Ovary (tissue), 9 donors: ENCODE measurements around the gene ZNF441. TPM values are rescaled to one million over a fixed set of nuclear protein-coding genes. Genes with fewer than 3 reads are reported as not detected.

Experiments used
- DNase-seq, 5 donors: peaks; one replicate each; pipeline ENCODE4 v3.0.0-alpha.2; 2019 to 2020
- H3K27ac ChIP-seq, 2 donors: fragments of 200-600 bp; one replicate each; pipeline versions ENCODE4 v1.5.1 to v1.8.0; 2019 to 2022
- H3K27me3 ChIP-seq: fragments of 200-600 bp; one replicate; pipeline ENCODE4 v1.8.0; 2022
- H3K36me3 ChIP-seq: fragments of 200-600 bp; sonication (generic); one replicate; pipeline ENCODE4 v1.5.1; 2019
- H3K4me1 ChIP-seq: one replicate; pipeline ENCODE4 v1.8.1; 2013; ENCODE audit warnings: mild to moderate bottlenecking, moderate library complexity; ENCODE audit not compliant: insufficient read depth
- H3K4me3 ChIP-seq: fragments of 200-600 bp; sonication (generic); one replicate; pipeline ENCODE4 v1.5.1; 2017
- H3K9me3 ChIP-seq, 2 donors: fragments of 200-600 bp in 1 of 2; sonication (generic) in 1 of 2; one replicate each; pipeline versions ENCODE4 v1.5.1 to v1.8.1; 2013 to 2019; ENCODE audit warnings: mild to moderate bottlenecking in 1 of 2, moderate library complexity in 1 of 2
- EP300 ChIP-seq: sonication (generic); formaldehyde crosslinking; IDR thresholded peaks from one replicate; pipeline ENCODE4 v1.6.1; 2017; ENCODE audit warnings: antibody characterized with exemption
- POLR2A ChIP-seq: fragments of 450-650 bp; IDR thresholded peaks from one replicate; pipeline ENCODE4 v1.6.1; 2017; ENCODE audit warnings: antibody characterized with exemption, mild to moderate bottlenecking, moderate library complexity
- whole genome bisulfite sequencing, 3 donors: extraction: QIAGEN DNeasy Blood & Tissue Kit in 1 of 3; methylation state at CpG; one replicate each; pipeline versions ENCODE4 v1.1.5 to v1.1.7; 2013 to 2017; 5-methylcytosine and 5-hydroxymethylcytosine counted together
- intact Hi-C, 4 donors: fragments of 100-400 bp; cut with DNase I; formaldehyde crosslinking; loops; one replicate each; pipeline versions ENCODE4 v1.11.0 to v1.15.1; 2022 to 2023
- polyA plus RNA-seq, 2 donors: library from polyadenylated mRNA; stranded (reverse); fragments of 200-250 nt in 1 of 2; fragments of 350-450 nt in 1 of 2; fragmentation: Illumina TruSeq in 1 of 2; extraction: RNeasy Lipid Tissue Mini Kit (QIAGEN cat#74804) in 1 of 2; gene quantifications; one replicate each; pipeline ENCODE4 v1.2.3, GENCODE V29; 2013 to 2014
- total RNA-seq, 7 donors: library from RNA; depleted of rRNA in 2 of 7; stranded (reverse); fragments of >200 nt in 2 of 7; fragmentation: NEBNext Ultra II Directional in 3 of 7; extraction: Animal tissue kit (Norgen Biotek cat#: 25700) in 3 of 7; gene quantifications; one replicate each; pipeline versions ENCODE4 v1.1.0 to v1.2.4, GENCODE V29; 2016 to 2023
- TF ChIP-seq, protein P1 (sequence below), 3 donors: fragments of 450-650 bp in 2 of 3; fragments of 200-600 bp in 1 of 3; IDR thresholded peaks; one replicate each; pipeline versions ENCODE4 v1.5.1 to v1.8.0; 2016 to 2022; ENCODE audit warnings: antibody characterized with exemption in 3 of 3, mild to moderate bottlenecking in 1 of 3
- donor health status: DM: no; HTN: no; CAD: no; lungs with moderate emphysema.
- donor health status: DM: no; HTN: no; CAD: no.
- donor health status: Bipolar disorder and iron deficiency.
- donor health status: DM: yes; HTN: yes; CAD: no.
- donor health status: DM: no; HTN: no; CAD: no.
- donor health status: DM: yes; HTN: yes; CAD: no.

The ZNF441 gene
- total and polyA plus RNA-seq, 9 donors: 6.5 to 26.7 (median 14.0) TPM

DNA sequence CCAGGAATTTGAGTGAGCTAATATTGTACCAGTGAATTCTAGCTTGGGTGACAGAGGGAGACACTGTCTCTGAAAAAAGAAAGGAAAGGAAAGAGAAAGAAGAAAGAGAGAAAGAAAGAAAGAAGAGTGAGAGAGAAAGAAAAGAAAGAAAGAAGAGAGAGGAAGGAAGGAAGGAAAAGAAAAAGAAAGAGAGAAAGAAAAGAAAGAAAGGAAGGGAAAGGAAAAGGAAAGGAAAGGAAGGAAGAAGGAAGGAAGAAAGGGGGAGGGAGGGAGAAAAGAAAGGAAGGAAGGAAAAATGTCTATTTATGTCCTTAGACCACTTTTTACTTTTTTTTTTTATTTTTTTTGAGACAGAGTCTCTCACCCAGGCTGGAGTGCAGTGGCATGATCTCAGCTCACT lies 26.1 kb downstream of the ZNF441 start:
- H3K27ac ChIP-seq: no peak overlapping the region
- intact Hi-C loops: loop anchor here in 2 of 4 donors (10.0 kb wide), 3 partner anchors 192 to 352 kb away; partner anchors contain the start of gene ZNF20 (in 1 of the 2)
- TF ChIP-seq EP300 (no peak), POLR2A (no peak)
- TF ChIP-seq, protein P1, sequence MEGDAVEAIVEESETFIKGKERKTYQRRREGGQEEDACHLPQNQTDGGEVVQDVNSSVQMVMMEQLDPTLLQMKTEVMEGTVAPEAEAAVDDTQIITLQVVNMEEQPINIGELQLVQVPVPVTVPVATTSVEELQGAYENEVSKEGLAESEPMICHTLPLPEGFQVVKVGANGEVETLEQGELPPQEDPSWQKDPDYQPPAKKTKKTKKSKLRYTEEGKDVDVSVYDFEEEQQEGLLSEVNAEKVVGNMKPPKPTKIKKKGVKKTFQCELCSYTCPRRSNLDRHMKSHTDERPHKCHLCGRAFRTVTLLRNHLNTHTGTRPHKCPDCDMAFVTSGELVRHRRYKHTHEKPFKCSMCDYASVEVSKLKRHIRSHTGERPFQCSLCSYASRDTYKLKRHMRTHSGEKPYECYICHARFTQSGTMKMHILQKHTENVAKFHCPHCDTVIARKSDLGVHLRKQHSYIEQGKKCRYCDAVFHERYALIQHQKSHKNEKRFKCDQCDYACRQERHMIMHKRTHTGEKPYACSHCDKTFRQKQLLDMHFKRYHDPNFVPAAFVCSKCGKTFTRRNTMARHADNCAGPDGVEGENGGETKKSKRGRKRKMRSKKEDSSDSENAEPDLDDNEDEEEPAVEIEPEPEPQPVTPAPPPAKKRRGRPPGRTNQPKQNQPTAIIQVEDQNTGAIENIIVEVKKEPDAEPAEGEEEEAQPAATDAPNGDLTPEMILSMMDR (IDR thresholded peaks at IDR 0.05): no peak
- DNase-seq: no peak
- H3K9me3 ChIP-seq: no peaks in the 10 kb centered on the region
- no peaks in the 10 kb centered on the region for H3K27me3 ChIP-seq
- H3K4me3 ChIP-seq: no peak overlapping the region
- H3K4me1 ChIP-seq: peaks cover 4% of the 10 kb centered on the region
- no peaks in the 10 kb centered on the region for H3K36me3 ChIP-seq

DNA sequence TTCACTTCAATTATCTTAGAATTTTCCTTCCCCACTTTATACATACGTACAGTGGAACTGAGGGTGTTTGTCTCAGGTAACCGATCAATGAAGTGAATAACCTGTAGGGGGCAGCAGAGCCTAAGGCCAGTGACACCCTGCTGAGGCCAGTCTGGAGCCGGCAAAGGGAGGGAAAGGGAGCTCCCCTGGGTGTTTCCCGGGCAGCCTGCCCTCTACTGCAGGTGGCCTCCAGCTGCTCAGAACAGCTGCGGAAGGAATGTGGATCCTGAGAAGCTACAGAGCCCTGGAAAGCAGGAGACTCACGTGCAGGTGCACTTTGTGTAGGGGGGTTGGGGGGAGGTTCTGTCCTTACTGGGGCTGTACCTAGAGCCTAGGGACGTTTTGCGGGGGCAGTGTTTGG lies 30.7 kb downstream of the ZNF441 start:
- DNase-seq: peak; percentile 86 to 91 (median 86)
- Histone ChIP-seq H3K9me3 (no peaks in the 10 kb centered on the region), H3K27me3 (no peaks in the 10 kb centered on the region), H3K27ac (no peak overlapping the region), H3K4me3 (no peak overlapping the region), H3K36me3 (no peaks in the 10 kb centered on the region), H3K4me1 (peaks cover 7% of the 10 kb centered on the region)
- 0 to 4% (median 2%) methylated on average over 8 of the region's 8 CpGs for WGBS, 3 donors
- intact Hi-C loops: loop anchor here in 2 of 4 donors (10.0 kb wide), 3 partner anchors 187 to 347 kb away; partner anchors contain the start of gene ZNF20 (in 1 of the 2)
- TF ChIP-seq, protein P1 (IDR thresholded peaks at IDR 0.05): peak; percentile 72 to 90 (median 88)
- TF ChIP-seq POLR2A: no peak

DNA sequence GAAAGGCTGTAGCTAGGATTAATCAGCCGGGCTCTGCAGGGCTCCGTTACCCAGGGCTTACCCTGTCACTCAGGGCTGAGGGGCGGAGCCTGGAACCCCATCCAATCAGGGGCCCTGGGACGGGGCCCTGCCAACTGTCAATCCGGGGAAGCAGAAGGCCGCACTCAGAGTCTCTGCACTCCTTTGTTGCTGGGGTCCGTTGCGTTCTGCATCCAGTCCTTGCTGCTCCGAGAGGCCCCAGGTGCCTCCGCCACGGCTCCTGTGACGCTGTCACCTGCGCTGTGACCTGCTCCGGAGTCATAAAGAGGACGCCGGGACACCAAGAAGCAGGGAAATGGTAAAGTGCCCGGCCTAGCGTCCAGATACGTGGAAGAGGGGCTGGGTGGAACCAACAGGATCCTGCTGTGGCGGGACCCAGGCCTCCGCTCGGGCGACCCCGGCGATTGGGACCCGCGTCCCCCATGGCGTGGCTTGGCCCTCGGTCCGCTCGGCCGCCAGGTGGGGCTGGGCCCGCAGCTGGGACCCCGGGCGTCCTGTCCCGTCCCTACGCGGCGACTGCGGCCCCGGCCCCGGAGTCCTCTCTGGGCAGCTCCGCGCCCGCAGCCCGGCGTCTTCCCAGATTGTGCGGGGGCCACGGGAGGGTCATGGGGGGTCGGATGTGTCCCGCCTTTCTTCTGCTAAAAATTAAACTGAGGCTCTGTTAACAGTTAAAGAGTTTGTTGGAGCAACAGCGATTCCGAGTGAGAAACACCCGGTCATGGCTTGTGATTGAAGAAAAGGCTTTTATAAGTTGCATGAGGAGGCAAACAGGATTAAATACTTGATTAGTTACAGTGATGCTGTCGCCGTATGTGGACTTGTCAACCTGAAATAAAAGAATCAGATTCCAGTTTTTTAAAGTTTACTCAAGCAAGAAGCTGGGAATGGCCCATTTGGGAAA lies 31.9 kb downstream of the ZNF441 start, which contains the start of gene ZNF491:
Gene ZNF491, plus strand, starts transcription at position 133 of the 940 bp plus-strand sequence. CDS start 7,431 bp downstream, outside the sequence.
- intact Hi-C loops: loop anchor here in 2 of 4 donors (10.0 kb wide), 3 partner anchors 186 to 346 kb away; partner anchors contain the start of gene ZNF20 (in 1 of the 2)
- H3K4me3 ChIP-seq: peak within 1 kb of the TSS; percentile 58
- no peaks in the 10 kb centered on the region for H3K27me3 ChIP-seq
- H3K27ac ChIP-seq: peak within 1 kb of the TSS; percentile 54 to 56
- TF ChIP-seq, protein P1 (IDR thresholded peaks at IDR 0.05): peak in 1 of 3 donors; percentile 12
- TF ChIP-seq EP300: no peak
- no peaks in the 10 kb centered on the region for H3K36me3 ChIP-seq
- DNase-seq: peak; percentile 86 to 92 (median 92)
- peaks cover 7% of the 10 kb centered on the region for H3K4me1 ChIP-seq
- H3K9me3 ChIP-seq: no peaks in the 10 kb centered on the region
- 0 to 1% (median 0%) methylated on average over 56 of the region's 56 CpGs for WGBS, 3 donors

DNA sequence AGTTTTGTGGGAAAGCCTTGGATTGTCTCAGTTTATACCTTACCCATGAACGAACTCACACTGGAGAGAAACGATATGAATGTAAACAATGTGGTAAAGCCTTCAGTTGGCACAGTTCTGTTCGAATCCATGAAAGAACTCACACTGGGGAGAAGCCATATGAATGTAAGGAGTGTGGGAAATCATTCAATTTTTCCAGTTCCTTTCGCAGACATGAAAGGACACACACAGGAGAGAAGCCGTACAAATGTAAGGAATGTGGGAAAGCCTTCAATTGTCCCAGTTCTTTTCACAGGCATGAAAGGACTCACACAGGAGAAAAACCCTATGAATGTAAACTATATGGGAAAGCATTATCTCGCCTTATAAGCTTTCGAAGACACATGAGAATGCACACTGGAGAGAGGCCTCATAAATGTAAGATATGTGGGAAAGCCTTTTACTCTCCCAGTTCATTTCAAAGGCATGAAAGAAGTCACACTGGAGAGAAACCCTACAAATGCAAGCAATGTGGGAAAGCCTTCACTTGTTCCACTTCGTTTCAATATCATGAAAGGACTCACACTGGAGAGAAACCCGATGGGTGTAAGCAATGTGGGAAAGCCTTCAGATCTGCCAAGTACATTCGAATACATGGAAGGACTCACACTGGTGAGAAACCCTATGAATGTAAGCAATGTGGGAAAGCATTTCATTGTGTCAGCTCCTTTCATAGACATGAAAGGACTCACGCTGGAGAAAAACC lies 39.7 kb downstream of the ZNF441 start:
- intact Hi-C loops: no loop called here
- peaks cover 4 to 22% of the 10 kb centered on the region in 2 donors for H3K9me3 ChIP-seq
- H3K4me3 ChIP-seq: no peak overlapping the region
- TF ChIP-seq EP300: no peak
- no peak for TF ChIP-seq POLR2A
- TF ChIP-seq, protein P1 (IDR thresholded peaks at IDR 0.05): no peak
- no peaks in the 10 kb centered on the region for H3K27me3 ChIP-seq
- no peaks in the 10 kb centered on the region for H3K36me3 ChIP-seq
- H3K4me1 ChIP-seq: no peaks in the 10 kb centered on the region
- H3K27ac ChIP-seq: no peak overlapping the region
- 91 to 95% (median 95%) methylated on average over 11 of the region's 11 CpGs for WGBS, 3 donors
- DNase-seq: no peak
